HEK293 (cell line): ENCODE results near the gene MMS19.
"Not testable (repeated sequence)": the region's sequence is repeated elsewhere in the genome, so short reads cannot be mapped to it uniquely, and the experiment has no call there.

Experiments used
- CTCF ChIA-PET: fragments of 350-600 bp; formaldehyde crosslinking; extraction: SDS; loops from one replicate; lab custom pipeline; 2021; ENCODE audit warnings: antibody characterized with exemption; lab: Yijun Ruan, JAX
- POLR2A ChIA-PET: fragments of 300-600 bp; formaldehyde crosslinking; extraction: SDS; loops from one replicate; lab custom pipeline; 2020; ENCODE audit warnings: antibody characterized with exemption, inconsistent platforms; lab: Yijun Ruan, JAX
- H3K27ac ChIP-seq: fragments of 200-500 bp; sonication (Bioruptor generic); 2 replicates; pipeline ENCODE4 v1.5.1; 2014; ENCODE audit warnings: low read depth, low read length, control low read depth, inconsistent platforms; ENCODE audit errors: extremely low read depth
- H3K36me3 ChIP-seq, 2 experiments: fragments of 200-500 bp in 1 of 2; sonication (Bioruptor generic) in 1 of 2; 1 replicate in 1 of 2; 2 replicates in 1 of 2; pipeline ENCODE4 v1.5.1; 2014 to 2017; ENCODE audit warnings: inconsistent platforms in 2 of 2, low read length in 2 of 2; ENCODE audit not compliant: control insufficient read depth in 2 of 2, insufficient read depth in 1 of 2
- H3K4me1 ChIP-seq: fragments of 200-500 bp; sonication (Bioruptor generic); 2 replicates; pipeline ENCODE4 v1.5.1; 2014; ENCODE audit warnings: mild to moderate bottlenecking, low read length, inconsistent platforms; ENCODE audit not compliant: control insufficient read depth, insufficient read depth
- H3K4me3 ChIP-seq: 2 replicates; pipeline ENCODE4 v1.5.1; 2011; ENCODE audit warnings: low read depth, mild to moderate bottlenecking, control low read depth, low read length, moderate library complexity
- H3K9me3 ChIP-seq: fragments of 200-500 bp; sonication (Bioruptor generic); 2 replicates; pipeline ENCODE4 v1.5.1; 2014; ENCODE audit warnings: low read depth, low read length, inconsistent platforms; ENCODE audit not compliant: control insufficient read depth, insufficient read depth
- GLI2 ChIP-seq: fragments of 450-650 bp; formaldehyde crosslinking; IDR thresholded peaks from 2 replicates; pipeline ENCODE4; 2017; ENCODE audit warnings: missing biosample characterization, missing genetic modification characterization, low read depth, borderline replicate concordance
- GLIS1 ChIP-seq: fragments of 450-650 bp; formaldehyde crosslinking; IDR thresholded peaks from 2 replicates; pipeline ENCODE4 v1.5.1; 2016; ENCODE audit warnings: missing biosample characterization, missing genetic modification characterization
- RBAK ChIP-seq: fragments of 450-650 bp; formaldehyde crosslinking; IDR thresholded peaks from 2 replicates; pipeline ENCODE4 v1.5.1; 2016; ENCODE audit warnings: missing biosample characterization, missing genetic modification characterization
- SCRT2 ChIP-seq: fragments of 450-650 bp; formaldehyde crosslinking; IDR thresholded peaks from 2 replicates; pipeline ENCODE4 v1.5.1; 2016; ENCODE audit warnings: missing biosample characterization, missing genetic modification characterization
- ZBTB17 ChIP-seq: fragments of 450-650 bp; formaldehyde crosslinking; IDR thresholded peaks from 2 replicates; pipeline ENCODE4 v1.5.1; 2016; ENCODE audit warnings: missing biosample characterization, missing genetic modification characterization
- ZBTB26 ChIP-seq: fragments of 450-650 bp; formaldehyde crosslinking; optimal IDR thresholded peaks from 2 replicates; pipeline ENCODE3; 2016; ENCODE audit warnings: missing biosample characterization, mild to moderate bottlenecking, missing genetic modification characterization
- ZFHX2 ChIP-seq: fragments of 450-650 bp; formaldehyde crosslinking; conservative IDR thresholded peaks from 2 replicates; pipeline ENCODE4 v1.5.1; 2016; ENCODE audit warnings: missing biosample characterization, missing genetic modification characterization
- ZFP37 ChIP-seq: fragments of 450-650 bp; formaldehyde crosslinking; IDR thresholded peaks from 2 replicates; pipeline ENCODE4 v1.5.1; 2016; ENCODE audit warnings: missing biosample characterization, missing genetic modification characterization
- ZFP69B ChIP-seq: fragments of 450-650 bp; formaldehyde crosslinking; IDR thresholded peaks from 2 replicates; pipeline ENCODE4 v1.5.1; 2016; ENCODE audit warnings: missing biosample characterization, missing genetic modification characterization
- ZNF10 ChIP-seq: fragments of 450-650 bp; formaldehyde crosslinking; IDR thresholded peaks from 2 replicates; pipeline ENCODE4 v1.5.1; 2017; ENCODE audit warnings: missing biosample characterization, missing genetic modification characterization
- ZNF24 ChIP-seq: fragments of 450-650 bp; formaldehyde crosslinking; IDR thresholded peaks from 2 replicates; pipeline ENCODE4 v1.5.1; 2016; ENCODE audit warnings: missing biosample characterization, missing genetic modification characterization
- ZNF292 ChIP-seq: fragments of 450-650 bp; formaldehyde crosslinking; IDR thresholded peaks from 2 replicates; pipeline ENCODE4 v1.5.1; 2016; ENCODE audit warnings: low read depth, missing biosample characterization, missing genetic modification characterization, borderline replicate concordance
- ZNF555 ChIP-seq: fragments of 450-650 bp; formaldehyde crosslinking; conservative IDR thresholded peaks from 2 replicates; pipeline ENCODE4 v1.5.1; 2017; ENCODE audit warnings: missing biosample characterization, mild to moderate bottlenecking, missing genetic modification characterization, inconsistent platforms
- ZNF701 ChIP-seq: fragments of 450-650 bp; formaldehyde crosslinking; IDR thresholded peaks from 2 replicates; pipeline ENCODE4 v1.5.1; 2016; ENCODE audit warnings: missing biosample characterization, missing genetic modification characterization
- ZNF843 ChIP-seq: fragments of 450-650 bp; formaldehyde crosslinking; IDR thresholded peaks from 2 replicates; pipeline ENCODE4 v1.5.1; 2016; ENCODE audit warnings: missing biosample characterization, missing genetic modification characterization
- TF ChIP-seq, protein P1 (sequence below): fragments of 450-650 bp; formaldehyde crosslinking; IDR thresholded peaks from 2 replicates; pipeline ENCODE4 v1.5.1; 2016; ENCODE audit warnings: missing biosample characterization, missing genetic modification characterization

Gene MMS19

DNA sequence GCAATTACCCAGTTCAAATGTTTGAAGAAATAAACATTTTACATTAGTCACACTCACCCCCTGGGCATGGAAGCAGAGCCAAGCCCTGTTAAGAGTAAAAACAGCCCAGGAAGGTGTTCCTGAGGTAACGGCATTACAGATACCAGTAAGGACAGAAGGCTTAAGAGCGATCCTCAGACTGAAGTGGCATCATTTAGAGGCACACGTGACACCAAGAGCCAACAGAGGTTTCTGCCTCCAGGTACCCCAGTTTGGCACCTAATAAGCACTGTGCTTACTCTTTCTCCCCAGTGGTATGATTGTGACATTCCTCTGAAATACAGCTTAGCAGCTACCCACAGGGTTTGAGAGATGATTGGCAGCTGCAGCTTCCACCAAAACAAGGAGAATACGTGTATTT is 17.2 kb downstream of the MMS19 start:
- Histone ChIP-seq H3K36me3 (peaks cover 13 to 69% of the 10 kb centered on the region in 2 experiments), H3K4me1 (no peaks in the 10 kb centered on the region), H3K4me3 (no peak overlapping the region), H3K27ac (no peak overlapping the region), H3K9me3 (no peaks in the 10 kb centered on the region)
- TF ChIP-seq GLIS1 (tag by site-specific recombination) (peak; percentile 29; the same call in 1 of the 2 replicates), SCRT2 (tag by site-specific recombination) (no peak)
- ChIA-PET POLR2A (no interaction called here), CTCF (interaction anchor here (1.1 kb wide), 1 partner anchor 73 kb away, joined by 4 read pairs; no protein-coding TSS in a partner anchor)

GRCh38 chr10:97479939-97480338 is 18.3 kb downstream of the MMS19 start:
- H3K4me3 ChIP-seq = no peak overlapping the region
- TF ChIP-seq ZNF843 (tag by site-specific recombination) = no peak
- TF ChIP-seq ZNF10 (tag by site-specific recombination) = no peak
- TF ChIP-seq ZFHX2 (tag by site-specific recombination) = no peak
- TF ChIP-seq ZBTB17 (tag by site-specific recombination) = no peak
- no peak for TF ChIP-seq ZFP37
- TF ChIP-seq ZFP69B (tag by site-specific recombination) = no peak
- no peak for TF ChIP-seq GLI2 (tag by site-specific recombination)
- TF ChIP-seq ZNF24 (tag by site-specific recombination) = no peak
- TF ChIP-seq ZNF292 (tag by site-specific recombination) = no peak
- no peaks in the 10 kb centered on the region for H3K9me3 ChIP-seq
- H3K27ac ChIP-seq = no peak overlapping the region
- peaks cover 22 to 76% of the 10 kb centered on the region in 2 experiments for H3K36me3 ChIP-seq
- ChIA-PET POLR2A (no interaction called here), CTCF (no interaction called here)
- H3K4me1 ChIP-seq = no peaks in the 10 kb centered on the region

GRCh38 chr10:97479410-97479809 is 18.8 kb downstream of the MMS19 start:
- POLR2A ChIA-PET, H3K9me3 ChIP-seq, CTCF ChIA-PET, H3K4me3 ChIP-seq, H3K4me1 ChIP-seq, H3K27ac ChIP-seq: not testable (repeated sequence)
- H3K36me3 ChIP-seq = peaks cover 22 to 82% of the 10 kb centered on the region in 2 experiments
- 0 out of 2 replicates have a peak, but pooled peaks have one; percentile 5 for TF ChIP-seq ZBTB17 (tag by site-specific recombination)

DNA sequence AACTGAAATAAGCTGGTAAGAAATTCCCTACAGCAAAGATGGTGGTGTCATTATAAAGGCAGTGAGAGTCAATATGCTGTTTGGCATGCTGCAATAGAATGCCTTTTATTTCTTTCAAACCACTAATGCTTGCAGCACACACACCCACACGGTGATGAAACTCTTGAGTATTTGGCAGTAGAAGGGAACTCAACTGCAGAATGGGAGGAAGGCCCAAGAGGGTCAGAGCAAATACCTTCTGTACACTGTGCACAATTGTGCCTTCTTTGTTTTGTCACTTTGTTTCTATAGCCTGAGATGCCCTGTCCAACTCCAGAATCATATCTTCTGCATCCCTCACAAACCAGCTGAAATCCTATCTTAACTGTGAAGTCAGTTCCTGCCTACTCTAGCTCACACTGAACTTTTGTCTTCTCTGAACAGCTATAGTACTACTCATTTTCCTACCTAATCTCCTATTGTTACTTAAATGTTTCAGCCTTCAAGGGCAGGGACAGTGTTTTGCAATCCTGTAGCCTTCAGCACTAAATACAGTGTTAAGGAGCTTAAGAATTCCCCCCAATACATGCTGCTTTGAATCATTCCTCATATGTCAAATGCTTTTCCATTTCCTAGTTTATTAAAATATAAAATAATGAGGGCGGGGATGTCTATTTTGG is 22.2 kb downstream of the MMS19 start:
- POLR2A ChIA-PET = no interaction called here
- peaks cover 51 to 94% of the 10 kb centered on the region in 2 experiments for H3K36me3 ChIP-seq
- CTCF ChIA-PET = interaction anchor here (0.5 to 4.8 kb wide), 2 partner anchors 12 to 264 kb away, joined by 4 to 37 read pairs; no protein-coding TSS in a partner anchor

More for the DNA sequence above, 22.2 kb downstream of the MMS19 start:
- H3K4me3 ChIP-seq = no peak overlapping the region
- H3K4me1 ChIP-seq = no peaks in the 10 kb centered on the region
- no peaks in the 10 kb centered on the region for H3K9me3 ChIP-seq
- no peak overlapping the region for H3K27ac ChIP-seq
- TF ChIP-seq ZNF701 (tag by site-specific recombination) = no peak
- TF ChIP-seq RBAK (tag by site-specific recombination) = no peak
- TF ChIP-seq, protein P1, sequence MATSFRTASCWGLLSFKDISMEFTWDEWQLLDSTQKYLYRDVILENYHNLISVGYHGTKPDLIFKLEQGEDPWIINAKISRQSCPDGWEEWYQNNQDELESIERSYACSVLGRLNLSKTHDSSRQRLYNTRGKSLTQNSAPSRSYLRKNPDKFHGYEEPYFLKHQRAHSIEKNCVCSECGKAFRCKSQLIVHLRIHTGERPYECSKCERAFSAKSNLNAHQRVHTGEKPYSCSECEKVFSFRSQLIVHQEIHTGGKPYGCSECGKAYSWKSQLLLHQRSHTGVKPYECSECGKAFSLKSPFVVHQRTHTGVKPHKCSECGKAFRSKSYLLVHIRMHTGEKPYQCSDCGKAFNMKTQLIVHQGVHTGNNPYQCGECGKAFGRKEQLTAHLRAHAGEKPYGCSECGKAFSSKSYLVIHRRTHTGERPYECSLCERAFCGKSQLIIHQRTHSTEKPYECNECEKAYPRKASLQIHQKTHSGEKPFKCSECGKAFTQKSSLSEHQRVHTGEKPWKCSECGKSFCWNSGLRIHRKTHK (tag by site-specific recombination) = no peak
- TF ChIP-seq ZBTB26 (tag by site-specific recombination) = no peak
- TF ChIP-seq ZNF555 (tag by site-specific recombination) = no peak
